OCI-LY7 (cell line): ENCODE measurements around the gene TRPC6. TPM values are rescaled to one million over a fixed set of nuclear protein-coding genes. Genes with fewer than 3 reads are reported as not detected.

Source experiments
- BruUV-seq: library from RNA; stranded (reverse); fragments of 400-500 nt; replicated peaks from 2 replicates; lab custom pipeline; 2021; lab: Mats Ljungman, UMichigan
- CTCF ChIA-PET: fragments of 300-600 bp; sonication (Branson Sonifier 250); formaldehyde crosslinking; loops from one replicate; lab custom pipeline; 2022; ENCODE audit warnings: antibody characterized with exemption; ENCODE audit not compliant: unreplicated experiment; lab: Charles Lee
- POLR2A ChIA-PET: fragments of 300-600 bp; sonication (Branson Sonifier 250); formaldehyde crosslinking; loops from one replicate; lab custom pipeline; 2022; ENCODE audit warnings: antibody characterized with exemption; lab: Charles Lee
- DNase-seq: peaks from one replicate; pipeline ENCODE4 v3.0.0-alpha.2; 2015; ENCODE audit warnings: low spot score
- H2AFZ ChIP-seq: fragments of 200-600 bp; sonication (generic), shearing (Covaris generic); 2 replicates; pipeline ENCODE4 v1.6.1; 2014; ENCODE audit warnings: mild to moderate bottlenecking, antibody characterized with exemption, low read length, moderate library complexity
- H3K27ac ChIP-seq: fragments of 200-600 bp; sonication (generic); 2 replicates; pipeline ENCODE4 v1.5.1; 2014; ENCODE audit warnings: mixed run types, low read depth, mild to moderate bottlenecking, moderate library complexity, low read length, inconsistent platforms; ENCODE audit not compliant: poor library complexity, severe bottlenecking
- H3K36me3 ChIP-seq: fragments of 200-600 bp; sonication (generic); 2 replicates; pipeline ENCODE4 v1.6.1; 2014; ENCODE audit warnings: mild to moderate bottlenecking, antibody characterized with exemption, low read length, moderate library complexity, mixed read lengths; ENCODE audit not compliant: insufficient read depth
- H3K4me1 ChIP-seq: fragments of 200-600 bp; sonication (generic); 2 replicates; pipeline ENCODE4 v1.5.1; 2014; ENCODE audit warnings: mild to moderate bottlenecking, low read length; ENCODE audit not compliant: insufficient read depth, poor library complexity, severe bottlenecking
- H3K4me2 ChIP-seq: fragments of 200-600 bp; sonication (generic); 2 replicates; pipeline ENCODE4 v1.6.1; 2014; ENCODE audit warnings: mild to moderate bottlenecking, low read length
- H3K4me3 ChIP-seq: fragments of 200-600 bp; sonication (generic); 2 replicates; pipeline ENCODE4 v1.5.1; 2014; ENCODE audit warnings: mild to moderate bottlenecking, low read depth, low read length; ENCODE audit not compliant: poor library complexity, severe bottlenecking
- H3K79me2 ChIP-seq: fragments of 200-600 bp; sonication (generic); 2 replicates; pipeline ENCODE4 v1.6.1; 2016; ENCODE audit warnings: low read depth, mild to moderate bottlenecking, low read length, moderate library complexity, mixed read lengths; ENCODE audit not compliant: insufficient read depth
- H3K9me2 ChIP-seq: fragments of 200-600 bp; sonication (generic); 2 replicates; pipeline ENCODE4 v1.6.1; 2016; ENCODE audit warnings: mild to moderate bottlenecking, low read length, mixed read lengths; ENCODE audit not compliant: insufficient read depth
- H3K9me3 ChIP-seq: fragments of 200-600 bp; sonication (generic); 2 replicates; pipeline ENCODE4 v1.6.1; 2014; ENCODE audit warnings: mild to moderate bottlenecking, mixed run types, low read length, mixed read lengths
- H4K20me1 ChIP-seq: fragments of 200-600 bp; sonication (generic); 2 replicates; pipeline ENCODE4 v1.6.1; 2014; ENCODE audit warnings: mild to moderate bottlenecking, antibody characterized with exemption, low read length, moderate library complexity, mixed read lengths; ENCODE audit not compliant: insufficient read depth
- CTCF ChIP-seq: fragments of 200-600 bp; sonication (generic); conservative IDR thresholded peaks from 2 replicates; pipeline ENCODE4 v1.5.1; 2014; ENCODE audit warnings: mild to moderate bottlenecking, antibody characterized with exemption, low read length, moderate library complexity, mixed read lengths
- EZH2phosphoT487 ChIP-seq: fragments of 200-600 bp; sonication (generic); IDR thresholded peaks from 2 replicates; pipeline ENCODE4 v1.6.1; 2018; ENCODE audit warnings: low read depth, borderline replicate concordance, mild to moderate bottlenecking, mixed run types, antibody characterized with exemption, low read length, moderate library complexity, mixed read lengths
- intact Hi-C: fragments of 100-400 bp; cut with micrococcal nuclease; formaldehyde crosslinking; loops from one replicate; pipeline ENCODE4 v1.10.0; 2022; ENCODE audit not compliant: unreplicated experiment
- total RNA-seq, 2 experiments: library from RNA; depleted of rRNA in 1 of 2; stranded (reverse); fragments of >200 nt in 1 of 2; shearing (Covaris generic) in 1 of 2; gene quantifications; 2 replicates each; pipeline ENCODE4 v1.2.3, GENCODE V29; 2014 to 2022

Gene TRPC6
- total RNA-seq, 2 experiments from 2014 or later = not detected

- H4K20me1 ChIP-seq = no peaks in the 10 kb centered on the region
- CTCF ChIA-PET = no interaction called here
- H3K27ac ChIP-seq = peak overlapping the region; percentile 28
- no TSS peak for BruUV-seq
- H2AFZ ChIP-seq = peak overlapping the region; percentile 85
- peaks cover 14% of the 10 kb centered on the region; the same call in 1 of the 2 replicates for H3K9me3 ChIP-seq
- TF ChIP-seq CTCF (no peak), EZH2phosphoT487 (no peak)
- POLR2A ChIA-PET = interaction anchor here (0.6 to 1.6 kb wide), 4 partner anchors 9 to 99 kb away, joined by 3 to 6 read pairs (median 4); no protein-coding TSS in a partner anchor
- peak overlapping the region; percentile 46 for H3K4me2 ChIP-seq
- H3K79me2 ChIP-seq = no peaks in the 10 kb centered on the region
- intact Hi-C loops = loop anchor here (5.0 kb wide), 1 partner anchor 42 kb away; no protein-coding TSS in a partner anchor
- H3K4me3 ChIP-seq = no peak overlapping the region
- DNase-seq = peak; percentile 31
- no peaks in the 10 kb centered on the region for H3K36me3 ChIP-seq
- H3K9me2 ChIP-seq = no peaks in the 10 kb centered on the region
- H3K4me1 ChIP-seq = peaks cover 34% of the 10 kb centered on the region
These were observed 73.2 kb downstream of the TRPC6 start for GRCh38 chr11:101510591-101510990.

GRCh38 chr11:101509922-101510321, 73.9 kb downstream of the TRPC6 start:
- Histone ChIP-seq H3K9me2 (no peaks in the 10 kb centered on the region), H3K9me3 (peaks cover 14% of the 10 kb centered on the region; the same call in 1 of the 2 replicates), H4K20me1 (no peaks in the 10 kb centered on the region), H3K4me3 (no peak overlapping the region), H3K4me1 (peaks cover 34% of the 10 kb centered on the region), H3K79me2 (no peaks in the 10 kb centered on the region), H3K4me2 (peak overlapping the region; percentile 46), H3K27ac (peak overlapping the region; percentile 28), H3K36me3 (no peaks in the 10 kb centered on the region), H2AFZ (peak overlapping the region; percentile 85)
- CTCF ChIA-PET = no interaction called here
- intact Hi-C loops = loop anchor here (5.0 kb wide), 1 partner anchor 42 kb away; no protein-coding TSS in a partner anchor
- no peak for DNase-seq
- TF ChIP-seq CTCF (no peak), EZH2phosphoT487 (no peak)
- no TSS peak for BruUV-seq
- POLR2A ChIA-PET = interaction anchor here (0.6 to 1.6 kb wide), 5 partner anchors 9 to 100 kb away, joined by 3 to 6 read pairs (median 4); no protein-coding TSS in a partner anchor

- no TSS peak for BruUV-seq
- no peaks in the 10 kb centered on the region for H3K36me3 ChIP-seq
- no peaks in the 10 kb centered on the region for H3K9me2 ChIP-seq
- TF ChIP-seq EZH2phosphoT487 (no peak), CTCF (no peak)
- peak overlapping the region; percentile 16; the same call in 1 of the 2 replicates for H2AFZ ChIP-seq
- peak overlapping the region; percentile 60 for H3K27ac ChIP-seq
- H3K9me3 ChIP-seq = peaks cover 14% of the 10 kb centered on the region; the same call in 1 of the 2 replicates
- intact Hi-C loops = no loop called here
- peak; percentile 62 for DNase-seq
- ChIA-PET CTCF (no interaction called here), POLR2A (interaction anchor here (1.5 to 1.9 kb wide), 2 partner anchors 14 to 45 kb away, joined by 6 read pairs; no protein-coding TSS in a partner anchor)
- no peaks in the 10 kb centered on the region for H3K79me2 ChIP-seq
- H3K4me3 ChIP-seq = no peak overlapping the region
- H4K20me1 ChIP-seq = no peaks in the 10 kb centered on the region
- peaks cover 34% of the 10 kb centered on the region for H3K4me1 ChIP-seq
- H3K4me2 ChIP-seq = peak overlapping the region; percentile 54
These were observed 75.4 kb downstream of the TRPC6 start for GRCh38 chr11:101508370-101508769.
